Mucosa of stomach (tissue), 1 donor: ENCODE measurements around the gene KIF16B.
"Not testable (repeated sequence)": the region's sequence is repeated elsewhere in the genome, so short reads cannot be mapped to it uniquely, and the experiment has no call there.

Experiments
- H3K27me3 ChIP-seq: one replicate; pipeline ENCODE4 v1.7.0; 2013; ENCODE audit warnings: mild to moderate bottlenecking, low read length; ENCODE audit not compliant: control insufficient read depth, insufficient read depth
- H3K36me3 ChIP-seq: one replicate; pipeline ENCODE4 v1.7.0; 2013; ENCODE audit warnings: low read length; ENCODE audit not compliant: control insufficient read depth, insufficient read depth
- H3K4me1 ChIP-seq: one replicate; pipeline ENCODE4 v1.7.0; 2013; ENCODE audit warnings: mild to moderate bottlenecking, low read length; ENCODE audit not compliant: control insufficient read depth, insufficient read depth
- H3K4me3 ChIP-seq: one replicate; pipeline ENCODE4 v1.7.0; 2013; ENCODE audit warnings: low read length
- H3K9ac ChIP-seq: one replicate; pipeline ENCODE4 v1.7.0; 2013; ENCODE audit warnings: mild to moderate bottlenecking, low read length, moderate library complexity
- H3K9me3 ChIP-seq: one replicate; pipeline ENCODE4 v1.7.0; 2013; ENCODE audit warnings: mild to moderate bottlenecking, low read length, moderate library complexity; ENCODE audit not compliant: control insufficient read depth
- donor health status: Pancreatic carcinoma.

The KIF16B gene

GRCh38 chr20:16262594-16262993 is 310.7 kb downstream of the KIF16B start:
- Histone ChIP-seq H3K9me3 (no peaks in the 10 kb centered on the region), H3K4me3 (no peak overlapping the region), H3K36me3 (no peaks in the 10 kb centered on the region), H3K27me3 (no peaks in the 10 kb centered on the region), H3K9ac (no peak overlapping the region), H3K4me1 (no peaks in the 10 kb centered on the region)

DNA sequence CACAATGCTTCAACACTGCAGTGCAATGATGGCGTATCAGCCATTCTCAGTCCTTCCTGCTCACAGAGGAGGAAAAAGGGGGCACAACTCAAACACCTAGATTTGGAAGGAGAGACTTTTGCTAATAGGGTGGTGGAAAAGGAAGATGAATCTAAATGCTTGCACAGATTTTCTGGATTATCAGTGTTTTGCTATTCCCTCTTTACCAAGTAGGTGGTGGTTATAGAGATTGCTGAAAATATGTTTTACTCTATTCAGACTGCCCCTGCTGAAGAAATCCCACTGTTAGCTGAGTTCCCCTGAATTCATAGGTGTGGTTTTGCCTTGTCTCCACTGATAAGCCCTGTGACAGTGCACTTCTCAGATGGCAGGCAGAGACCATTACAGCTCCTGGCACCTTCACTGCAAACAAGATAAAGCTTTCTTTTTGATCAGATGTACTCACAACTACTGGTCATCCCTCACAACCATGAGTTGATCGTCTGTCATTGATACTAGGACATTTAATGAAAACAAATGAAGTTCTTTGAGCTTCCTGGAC is 311.4 kb downstream of the KIF16B start:
- H3K27me3 ChIP-seq, result no peaks in the 10 kb centered on the region
- no peaks in the 10 kb centered on the region for H3K4me1 ChIP-seq
- H3K36me3 ChIP-seq, result no peaks in the 10 kb centered on the region
- H3K9ac ChIP-seq, result no peak overlapping the region
- H3K4me3 ChIP-seq, result no peak overlapping the region
- no peaks in the 10 kb centered on the region for H3K9me3 ChIP-seq

DNA sequence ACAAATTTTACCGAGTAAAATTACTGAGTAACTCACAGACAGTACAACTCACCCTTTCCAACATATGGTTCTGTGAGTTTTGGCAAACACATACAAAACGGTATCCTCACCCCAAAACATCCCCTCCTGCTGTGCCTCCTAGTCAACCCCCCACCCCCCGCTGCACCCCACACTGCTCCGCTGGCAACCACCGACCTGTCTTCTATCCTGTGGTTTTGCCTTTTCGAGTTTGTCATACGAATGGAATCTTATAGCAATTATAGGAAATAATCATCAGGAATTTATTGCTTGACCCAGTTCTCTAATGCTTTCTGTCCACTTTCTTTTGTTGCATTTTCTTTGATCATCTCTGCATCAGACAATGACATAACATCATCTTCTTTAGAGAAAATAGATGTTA is 312.3 kb downstream of the KIF16B start:
- no peak overlapping the region for H3K4me3 ChIP-seq
- H3K9ac ChIP-seq, result no peak overlapping the region
- no peaks in the 10 kb centered on the region for H3K27me3 ChIP-seq
- H3K36me3 ChIP-seq, result no peaks in the 10 kb centered on the region
- H3K9me3 ChIP-seq, result no peaks in the 10 kb centered on the region
- H3K4me1 ChIP-seq, result no peaks in the 10 kb centered on the region

DNA sequence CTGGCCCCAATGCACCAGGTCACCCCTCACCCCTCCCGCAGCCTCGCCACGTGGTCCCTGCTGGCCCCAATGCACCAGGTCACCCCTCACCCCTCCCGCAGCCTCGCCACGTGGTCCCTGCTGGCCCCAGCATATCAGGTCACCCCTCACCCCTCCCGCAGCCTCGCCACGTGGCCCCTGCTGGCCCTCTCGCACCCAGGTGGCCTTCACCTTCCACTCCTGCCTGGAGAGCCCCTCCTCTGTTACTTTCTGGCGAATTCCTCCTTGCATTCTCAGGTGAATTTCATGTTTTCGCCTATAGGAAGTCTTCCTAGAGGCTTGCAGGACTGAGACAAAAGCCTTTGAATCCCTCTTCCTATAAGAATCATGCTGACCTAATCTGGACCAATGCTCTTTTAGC is 313.1 kb downstream of the KIF16B start:
- H3K4me1 ChIP-seq, H3K9me3 ChIP-seq, H3K27me3 ChIP-seq, H3K9ac ChIP-seq, H3K36me3 ChIP-seq, H3K4me3 ChIP-seq: not testable (repeated sequence)

DNA sequence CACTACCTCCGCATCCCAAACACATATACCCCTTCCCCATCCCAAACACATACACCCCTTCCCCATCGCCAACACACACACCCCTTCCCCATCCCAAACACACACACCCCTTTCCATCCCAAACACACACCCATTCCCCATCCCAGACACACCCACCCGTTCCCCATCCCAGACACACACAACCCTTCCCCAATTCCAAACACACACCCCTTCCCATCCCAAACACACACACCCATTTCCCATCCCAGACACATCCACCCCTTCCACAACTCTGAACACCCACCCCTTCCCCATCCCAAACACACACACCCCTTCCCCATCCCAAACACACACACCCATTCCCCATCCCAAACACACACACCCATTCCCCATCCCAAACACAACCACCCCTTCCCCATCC is 314.5 kb downstream of the KIF16B start:
- H3K4me3 ChIP-seq, result no peak overlapping the region
- H3K27me3 ChIP-seq, result no peaks in the 10 kb centered on the region
- no peaks in the 10 kb centered on the region for H3K9me3 ChIP-seq
- H3K4me1 ChIP-seq, result no peaks in the 10 kb centered on the region
- no peaks in the 10 kb centered on the region for H3K36me3 ChIP-seq
- H3K9ac ChIP-seq, result no peak overlapping the region

DNA sequence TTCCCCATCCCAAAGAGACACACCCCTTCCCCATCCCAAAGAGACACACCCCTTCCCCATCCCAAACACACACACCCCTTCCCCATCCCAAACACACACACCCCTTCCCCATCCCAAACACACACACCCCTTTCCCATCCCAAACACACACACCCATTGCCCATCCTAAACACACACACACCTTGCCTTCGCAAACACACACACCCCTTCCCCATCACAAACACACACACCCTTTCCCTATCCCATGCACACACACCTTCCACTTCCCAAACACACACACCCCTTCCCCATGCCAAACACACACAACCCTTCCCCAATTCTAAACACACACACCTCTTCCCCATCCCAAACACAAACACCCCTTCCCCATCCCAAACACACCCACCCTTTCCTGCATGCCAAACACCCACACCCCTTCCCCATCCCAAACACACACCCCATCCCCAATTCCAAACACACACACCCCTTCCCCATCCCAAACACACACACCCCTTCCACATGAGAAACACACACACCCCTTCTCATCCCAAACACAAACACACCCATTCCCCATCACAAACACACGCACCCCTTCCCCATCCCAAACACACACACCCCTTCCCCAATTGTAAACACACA is 315.3 kb downstream of the KIF16B start:
- no peaks in the 10 kb centered on the region for H3K36me3 ChIP-seq
- no peaks in the 10 kb centered on the region for H3K4me1 ChIP-seq

DNA sequence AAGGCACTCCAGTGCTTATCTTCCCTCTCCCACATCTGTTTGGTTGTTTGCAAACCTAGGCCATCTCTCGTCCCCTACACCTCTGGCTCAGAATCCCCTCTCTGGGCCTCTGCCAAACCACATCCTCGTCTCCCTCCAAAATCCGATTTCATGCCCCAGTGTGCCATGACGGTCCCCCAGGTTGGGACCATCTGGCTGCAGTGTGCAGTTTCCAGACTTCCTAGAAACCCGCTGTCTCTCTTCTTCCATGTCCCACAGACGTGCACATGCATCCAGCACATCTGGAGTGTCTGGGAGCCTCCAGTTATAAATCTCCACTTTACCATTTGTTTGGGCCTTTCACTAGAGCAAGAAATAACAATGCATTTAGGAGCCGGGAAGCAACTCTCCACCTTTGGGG is 316.2 kb downstream of the KIF16B start:
- Histone ChIP-seq H3K27me3 (no peaks in the 10 kb centered on the region), H3K4me1 (no peaks in the 10 kb centered on the region), H3K4me3 (no peak overlapping the region), H3K9me3 (no peaks in the 10 kb centered on the region), H3K9ac (no peak overlapping the region), H3K36me3 (no peaks in the 10 kb centered on the region)

More for the DNA sequence above, 315.3 kb downstream of the KIF16B start:
- H3K4me3 ChIP-seq, result no peak overlapping the region
- no peaks in the 10 kb centered on the region for H3K9me3 ChIP-seq
- no peak overlapping the region for H3K9ac ChIP-seq
- H3K27me3 ChIP-seq, result no peaks in the 10 kb centered on the region

DNA sequence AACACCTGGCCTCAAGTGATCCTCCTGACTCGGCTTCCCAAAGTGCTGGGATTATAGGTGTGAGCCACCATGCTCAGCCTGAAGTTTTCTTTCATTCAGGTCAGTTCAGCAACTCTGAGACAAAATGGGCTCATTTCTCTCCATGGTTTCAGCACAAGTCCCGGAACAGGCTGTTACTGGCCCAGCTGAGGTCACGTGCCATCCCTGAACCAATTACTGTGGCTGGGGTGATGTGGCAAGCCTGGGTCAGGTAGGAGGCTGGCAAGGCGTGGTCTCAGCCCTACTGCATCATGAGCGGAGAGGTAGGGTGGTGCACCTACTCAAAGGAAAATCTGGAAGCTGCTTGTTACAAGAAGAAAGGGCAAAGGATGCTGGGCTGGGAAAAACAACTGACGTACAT is 326.4 kb downstream of the KIF16B start:
- H3K9me3 ChIP-seq, result no peaks in the 10 kb centered on the region
- H3K9ac ChIP-seq, result no peak overlapping the region
- no peaks in the 10 kb centered on the region for H3K4me1 ChIP-seq
- no peaks in the 10 kb centered on the region for H3K36me3 ChIP-seq
- no peak overlapping the region for H3K4me3 ChIP-seq
- no peaks in the 10 kb centered on the region for H3K27me3 ChIP-seq

DNA sequence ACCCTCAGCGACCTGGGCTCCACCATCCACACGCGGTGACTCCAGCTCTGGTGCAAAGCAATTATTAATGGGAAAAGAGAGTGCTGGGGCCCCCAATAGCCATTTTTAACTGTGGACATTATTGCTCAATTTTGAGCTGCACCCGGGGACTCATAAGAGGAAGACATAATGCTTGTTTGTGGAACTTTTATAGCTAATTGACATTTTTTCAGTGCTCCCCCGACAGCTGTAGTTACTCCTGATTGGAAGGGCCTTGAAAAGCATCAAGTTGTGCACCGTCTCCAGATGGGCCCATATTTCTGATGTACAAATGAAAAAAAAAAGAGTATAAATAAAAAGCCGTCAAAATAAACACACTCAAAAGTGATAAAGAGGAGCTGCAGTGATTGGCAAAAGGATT is 327.0 kb downstream of the KIF16B start:
- no peaks in the 10 kb centered on the region for H3K4me1 ChIP-seq
- no peaks in the 10 kb centered on the region for H3K36me3 ChIP-seq
- no peak overlapping the region for H3K9ac ChIP-seq
- H3K4me3 ChIP-seq, result no peak overlapping the region
- no peaks in the 10 kb centered on the region for H3K9me3 ChIP-seq
- H3K27me3 ChIP-seq, result no peaks in the 10 kb centered on the region

- H3K9me3 ChIP-seq, result no peaks in the 10 kb centered on the region
- no peak overlapping the region for H3K4me3 ChIP-seq
- H3K27me3 ChIP-seq, result no peaks in the 10 kb centered on the region
- no peaks in the 10 kb centered on the region for H3K36me3 ChIP-seq
- no peak overlapping the region for H3K9ac ChIP-seq
- H3K4me1 ChIP-seq, result no peaks in the 10 kb centered on the region
Observed at GRCh38 chr20:16245879-16246278, 327.4 kb downstream of the KIF16B start.

- H3K4me3 ChIP-seq, result no peak overlapping the region
- no peaks in the 10 kb centered on the region for H3K27me3 ChIP-seq
- no peaks in the 10 kb centered on the region for H3K36me3 ChIP-seq
- no peak overlapping the region for H3K9ac ChIP-seq
- H3K4me1 ChIP-seq, result no peaks in the 10 kb centered on the region
- H3K9me3 ChIP-seq, result no peaks in the 10 kb centered on the region
Observed at GRCh38 chr20:16244892-16245291, 328.4 kb downstream of the KIF16B start.

- H3K4me3 ChIP-seq, result no peak overlapping the region
- H3K9me3 ChIP-seq, result peaks cover 4% of the 10 kb centered on the region
- H3K4me1 ChIP-seq, result no peaks in the 10 kb centered on the region
- no peaks in the 10 kb centered on the region for H3K27me3 ChIP-seq
- H3K36me3 ChIP-seq, result no peaks in the 10 kb centered on the region
- H3K9ac ChIP-seq, result no peak overlapping the region
Observed at GRCh38 chr20:16243470-16243869, 329.8 kb downstream of the KIF16B start.

DNA sequence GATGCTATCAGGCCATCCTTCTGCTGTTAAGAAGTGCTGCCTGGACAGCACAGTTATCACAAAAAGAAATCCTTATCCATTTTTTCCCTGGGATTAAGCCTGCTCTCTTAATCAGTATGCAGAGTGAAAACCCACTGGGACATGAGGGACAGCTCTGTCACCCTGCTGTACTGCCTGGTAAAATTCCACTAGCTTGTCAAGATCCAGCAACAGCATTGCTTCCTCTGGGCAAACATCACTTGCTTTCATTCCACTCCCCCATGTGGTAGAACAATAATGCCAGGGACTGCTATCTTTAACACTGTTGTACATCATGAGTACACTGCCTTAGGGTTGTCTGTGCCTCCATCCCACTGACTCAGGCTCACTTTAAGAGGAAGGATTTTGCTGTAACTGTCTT is 331.3 kb downstream of the KIF16B start:
- H3K4me3 ChIP-seq, result no peak overlapping the region
- H3K9me3 ChIP-seq, result peaks cover 4% of the 10 kb centered on the region

More for the DNA sequence above, 331.3 kb downstream of the KIF16B start:
- Histone ChIP-seq H3K27me3 (no peaks in the 10 kb centered on the region), H3K9ac (no peak overlapping the region), H3K36me3 (no peaks in the 10 kb centered on the region), H3K4me1 (no peaks in the 10 kb centered on the region)
